GM19397 (cell line): ENCODE measurements around the gene BDP1.
"Not testable (repeated sequence)": the region's sequence is repeated elsewhere in the genome, so short reads cannot be mapped to it uniquely, and the experiment has no call there.

Source experiments
- ATAC-seq: cut with Tn5 transposase; IDR thresholded peaks from one replicate; pipeline ENCODE4 v1.9.1; 2021; ENCODE audit warnings: mild to moderate bottlenecking, moderate library complexity; ENCODE audit not compliant: unreplicated experiment

Gene BDP1

DNA sequence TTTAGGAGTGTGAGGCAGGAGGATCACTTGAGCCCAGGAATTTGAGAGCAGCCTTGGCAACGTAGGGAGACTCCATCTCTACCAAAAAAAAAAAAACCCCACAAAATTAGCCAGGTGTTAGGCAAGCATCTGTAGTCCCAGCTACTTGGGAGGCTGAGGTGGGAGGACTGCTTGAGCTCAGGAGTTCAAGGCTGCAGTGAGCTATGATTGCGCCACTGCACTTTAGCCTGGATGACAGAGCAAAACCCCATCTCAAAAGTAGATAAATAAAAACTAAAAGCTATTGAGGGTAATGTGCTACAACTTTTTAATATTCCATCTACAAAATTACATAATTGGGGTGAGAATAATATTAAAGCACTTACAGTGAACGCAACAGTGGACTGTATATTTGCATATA, 5.9 kb downstream of the BDP1 start:
- no peak for ATAC-seq

GRCh38 chr5:71471193-71471592, 15.7 kb downstream of the BDP1 start:
- no peak for ATAC-seq

- no peak for ATAC-seq
Measured at GRCh38 chr5:71475788-71476384, 20.4 kb downstream of the BDP1 start.

GRCh38 chr5:71481441-71481840, 26.0 kb downstream of the BDP1 start:
- ATAC-seq: no peak

DNA sequence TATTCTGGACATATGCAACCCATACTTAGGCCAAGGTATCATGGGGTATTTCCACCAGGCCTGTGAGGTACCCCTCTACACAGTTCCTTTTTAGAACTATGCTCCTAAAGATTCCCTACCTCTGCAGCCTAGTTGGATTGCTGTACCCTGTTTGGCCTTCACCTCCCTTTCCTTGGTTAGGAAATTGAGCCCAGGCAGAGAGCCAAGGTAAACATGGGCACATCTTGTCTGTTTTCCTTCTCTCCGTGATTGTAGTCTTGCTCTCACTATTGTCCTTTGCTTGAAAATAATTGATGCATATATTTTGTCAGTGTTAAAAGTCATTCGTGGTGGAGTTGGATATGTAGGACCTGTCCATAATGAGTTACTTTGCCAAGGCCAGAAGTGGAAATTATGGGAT, 26.7 kb downstream of the BDP1 start:
- ATAC-seq: no peak

DNA sequence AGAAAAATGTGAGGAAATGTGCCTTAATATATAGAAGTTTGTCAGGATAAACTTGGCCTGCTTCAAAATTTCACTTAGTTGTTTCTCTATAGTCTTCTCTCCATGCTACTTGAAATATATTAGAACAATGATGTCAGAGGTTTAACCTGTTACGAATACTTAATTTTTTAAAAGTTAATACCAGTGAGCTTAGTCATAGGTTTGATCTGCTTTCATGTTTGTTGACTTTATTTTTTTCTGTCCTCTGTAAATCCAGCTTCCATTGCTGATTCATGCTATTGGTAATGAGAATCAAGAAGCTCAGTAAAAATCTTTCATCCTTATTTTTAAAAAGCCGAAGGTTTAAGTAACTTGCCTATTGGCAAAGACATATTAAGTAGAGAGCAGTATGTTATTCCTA, 27.9 kb downstream of the BDP1 start:
- no peak for ATAC-seq

DNA sequence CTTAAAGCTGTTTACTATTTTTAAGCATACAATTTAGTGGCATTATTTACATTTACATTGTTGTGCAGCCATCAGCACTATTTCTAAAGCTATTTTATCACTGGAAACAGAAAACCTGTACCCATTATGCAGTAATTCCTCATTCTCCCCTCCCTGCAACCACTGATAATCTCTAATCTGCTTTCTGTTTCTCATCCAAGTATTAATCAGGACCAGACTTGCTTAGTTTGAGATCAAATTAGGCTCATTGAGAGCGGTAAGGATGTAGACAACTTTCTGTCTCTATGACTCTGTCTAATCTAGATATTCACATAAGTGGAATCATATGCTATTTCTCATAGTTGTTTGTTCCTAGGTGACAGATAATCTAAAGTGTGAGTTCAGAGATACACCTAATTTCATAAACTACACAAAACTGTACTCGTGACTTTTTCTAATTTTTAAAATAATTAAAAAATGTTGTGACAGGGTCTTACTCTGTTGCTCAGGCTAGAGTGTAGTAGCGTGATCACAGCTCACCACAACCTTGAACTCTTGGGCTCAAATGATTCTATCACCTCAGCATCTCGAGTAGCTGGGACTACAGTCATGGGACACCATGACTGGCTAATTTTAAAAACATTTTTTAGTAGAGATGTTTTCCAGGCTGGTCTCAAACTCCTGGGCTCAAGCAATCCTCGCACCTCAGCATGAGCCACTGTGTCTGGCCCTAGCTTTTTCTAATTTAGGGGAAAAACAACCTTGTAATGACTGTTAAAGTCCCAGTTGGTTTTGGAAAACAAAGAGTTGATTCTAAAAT, 37.6 kb downstream of the BDP1 start:
- ATAC-seq: no peak

GRCh38 chr5:71494202-71494601, 38.8 kb downstream of the BDP1 start:
- not testable (repeated sequence) for ATAC-seq

DNA sequence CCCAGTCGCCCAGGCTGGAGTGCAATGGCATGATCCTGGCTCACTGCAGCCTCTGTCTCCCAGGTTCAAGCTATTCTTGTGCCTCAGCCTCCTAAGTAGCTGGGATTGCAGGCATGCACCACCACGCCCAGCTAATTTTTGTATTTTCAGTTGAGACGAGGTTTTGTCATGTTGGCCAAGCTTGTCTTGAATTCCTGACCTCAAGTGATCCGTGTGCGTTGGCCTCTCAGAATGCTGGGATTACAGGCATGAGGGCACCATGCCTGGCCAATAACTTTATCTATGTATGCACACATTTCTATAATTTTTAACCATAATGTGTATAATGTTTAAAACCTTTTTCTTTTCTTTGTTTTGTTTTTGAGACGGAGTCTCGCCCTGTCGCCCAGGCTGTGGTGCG, 43.3 kb downstream of the BDP1 start:
- not testable (repeated sequence) for ATAC-seq

- no peak for ATAC-seq
Measured at GRCh38 chr5:71503536-71503935, 48.1 kb downstream of the BDP1 start.

GRCh38 chr5:71522151-71522550, 66.7 kb downstream of the BDP1 start:
- ATAC-seq: no peak

DNA sequence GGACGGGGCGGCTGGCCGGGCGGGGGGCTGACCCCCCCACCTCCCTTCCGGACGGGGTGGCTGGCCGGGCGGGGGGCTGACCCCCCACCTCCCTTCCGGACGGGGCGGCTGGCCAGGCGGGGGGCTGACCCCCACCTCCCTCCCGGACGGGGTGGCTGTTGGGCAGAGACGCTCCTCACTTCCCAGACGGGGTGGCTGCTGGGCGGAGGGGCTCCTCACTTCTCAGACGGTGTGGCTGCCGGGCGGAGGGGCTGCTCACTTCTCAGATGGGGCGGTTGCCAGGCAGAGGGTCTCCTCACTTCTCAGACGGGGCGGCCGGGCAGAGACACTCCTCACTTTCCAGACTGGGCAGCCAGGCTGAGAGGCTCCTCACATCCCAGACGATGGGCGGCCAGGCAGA, 70.2 kb downstream of the BDP1 start:
- ATAC-seq: not testable (repeated sequence)

- no peak for ATAC-seq
Measured at GRCh38 chr5:71528206-71528605, 72.8 kb downstream of the BDP1 start.

GRCh38 chr5:71529682-71530081, 74.2 kb downstream of the BDP1 start:
- ATAC-seq: no peak

- no peak for ATAC-seq
Measured at GRCh38 chr5:71533142-71533541, 77.7 kb downstream of the BDP1 start.

GRCh38 chr5:71533615-71534014, 78.2 kb downstream of the BDP1 start:
- ATAC-seq: no peak

DNA sequence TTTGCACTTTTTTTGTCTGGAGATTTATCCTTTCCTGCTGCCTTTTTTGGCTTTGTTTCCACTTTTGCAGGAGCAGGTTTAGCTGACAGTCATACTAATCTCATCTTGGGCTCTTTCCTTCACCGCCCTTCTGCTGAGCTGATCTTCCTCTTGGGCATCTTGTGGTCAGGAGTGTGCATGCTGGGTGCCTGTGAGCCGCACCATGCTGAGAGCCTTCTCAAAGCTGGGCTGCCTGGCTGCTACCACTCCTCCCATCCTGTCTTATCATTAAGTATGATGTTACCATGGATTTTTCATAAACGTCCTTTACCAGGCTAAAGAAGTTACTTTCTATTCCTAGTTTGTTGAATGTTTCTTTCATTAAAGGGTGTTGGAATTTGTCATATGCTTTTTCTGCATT, 82.2 kb downstream of the BDP1 start:
- no peak for ATAC-seq

- not testable (repeated sequence) for ATAC-seq
Measured at GRCh38 chr5:71550885-71551284, 95.4 kb downstream of the BDP1 start.

- not testable (repeated sequence) for ATAC-seq
Measured at GRCh38 chr5:71551582-71551981, 96.1 kb downstream of the BDP1 start.

GRCh38 chr5:71552026-71552749, 96.7 kb downstream of the BDP1 start:
- ATAC-seq: not testable (repeated sequence)

- ATAC-seq: no peak
Measured at GRCh38 chr5:71563161-71563560, 107.7 kb downstream of the BDP1 start.

GRCh38 chr5:71564895-71565294, 109.4 kb downstream of the BDP1 start:
- ATAC-seq: no peak
